CD14-positive monocyte (primary cell): ENCODE results near the gene KIFC3. TPM values are rescaled to one million over a fixed set of nuclear protein-coding genes. Genes with fewer than 3 reads are reported as not detected.

ENCODE experiments used
- DNase-seq, 3 donors: peaks; one replicate each; pipeline ENCODE4 v3.0.0-alpha.2; 2011 to 2022
- H2AFZ ChIP-seq: 2 replicates; pipeline ENCODE4 v1.6.0; 2012; ENCODE audit warnings: mild to moderate bottlenecking, low read depth, low read length, inconsistent platforms; ENCODE audit not compliant: insufficient read depth, poor library complexity, severe bottlenecking
- H3K27ac ChIP-seq, 2 donors: 1 replicate in 1 of 2; 2 replicates in 1 of 2; pipeline ENCODE4 v1.5.1; 2012 to 2013; ENCODE audit warnings: low read length in 2 of 2, control low read depth in 1 of 2, inconsistent platforms in 1 of 2, low read depth in 1 of 2, mild to moderate bottlenecking in 1 of 2
- H3K27me3 ChIP-seq, 2 donors: one replicate each; pipeline versions ENCODE4 v1.6.0 to v1.6.1; 2011 to 2013; ENCODE audit warnings: low read length in 2 of 2; ENCODE audit not compliant: control insufficient read depth in 2 of 2, insufficient read depth in 2 of 2
- H3K36me3 ChIP-seq, 2 donors: replicated peaks in 1 of 2; 1 replicate in 1 of 2; 2 replicates in 1 of 2; pipeline versions ENCODE4 v1.5.1 to v1.6.1; 2012 to 2013; ENCODE audit warnings: low read length in 2 of 2, control low read depth in 1 of 2, inconsistent platforms in 1 of 2, mild to moderate bottlenecking in 1 of 2; ENCODE audit not compliant: insufficient read depth in 2 of 2, control insufficient read depth in 1 of 2
- H3K4me1 ChIP-seq, 2 donors: 1 replicate in 1 of 2; 2 replicates in 1 of 2; pipeline versions ENCODE4 v1.5.1 to v1.6.1; 2012 to 2013; ENCODE audit warnings: low read length in 2 of 2, control low read depth in 1 of 2, inconsistent platforms in 1 of 2, mild to moderate bottlenecking in 1 of 2, moderate library complexity in 1 of 2; ENCODE audit not compliant: insufficient read depth in 2 of 2, control insufficient read depth in 1 of 2
- H3K4me2 ChIP-seq: replicated peaks from 2 replicates; pipeline ENCODE3; 2012; ENCODE audit warnings: low read length, moderate library complexity, mild to moderate bottlenecking; ENCODE audit not compliant: poor library complexity, severe bottlenecking; ENCODE audit errors: extremely low read depth
- H3K4me3 ChIP-seq, 3 experiments: fragments of 200-600 bp in 1 of 3; sonication (generic) in 1 of 3; replicated peaks in 1 of 3; 1 replicate in 2 of 3; 2 replicates in 1 of 3; pipeline ENCODE4 v1.5.1; 2011 to 2013; ENCODE audit warnings: low read length in 3 of 3, mild to moderate bottlenecking in 3 of 3, control low read depth in 2 of 3, low read depth in 2 of 3, inconsistent platforms in 1 of 3, moderate library complexity in 1 of 3
- H3K79me2 ChIP-seq: 2 replicates; pipeline ENCODE4 v1.6.0; 2012; ENCODE audit warnings: mild to moderate bottlenecking, control low read depth, inconsistent platforms, low read length, moderate library complexity; ENCODE audit not compliant: insufficient read depth
- H3K9ac ChIP-seq: 2 replicates; pipeline ENCODE4 v1.6.0; 2017; ENCODE audit warnings: low read length, mild to moderate bottlenecking; ENCODE audit not compliant: insufficient read depth, poor library complexity, severe bottlenecking
- H3K9me3 ChIP-seq, 2 donors: replicated peaks in 1 of 2; 1 replicate in 1 of 2; 2 replicates in 1 of 2; pipeline versions ENCODE4 v1.5.1 to v1.6.1; 2012 to 2013; ENCODE audit warnings: low read length in 2 of 2, control low read depth in 1 of 2; ENCODE audit not compliant: control insufficient read depth in 1 of 2, insufficient read depth in 1 of 2
- H4K20me1 ChIP-seq: 2 replicates; pipeline ENCODE4 v1.6.0; 2012; ENCODE audit warnings: mild to moderate bottlenecking, low read length, control low read depth, moderate library complexity; ENCODE audit not compliant: insufficient read depth
- H3K27ac Mint-ChIP-seq, 7 donors: one replicate each; pipeline ENCODE4 v1.8.0; 2020; ENCODE audit warnings: mild to moderate bottlenecking in 7 of 7, mixed read lengths in 7 of 7, moderate library complexity in 6 of 7, inconsistent platforms in 2 of 7
- H3K27me3 Mint-ChIP-seq, 3 donors: one replicate each; pipeline ENCODE4 v1.8.0; 2021 to 2022; ENCODE audit warnings: low read depth in 3 of 3, mild to moderate bottlenecking in 3 of 3, mixed read lengths in 3 of 3, moderate library complexity in 3 of 3, inconsistent platforms in 1 of 3
- H3K36me3 Mint-ChIP-seq, 2 donors: one replicate each; pipeline ENCODE4 v1.8.0; 2020; ENCODE audit warnings: mixed read lengths in 2 of 2, inconsistent platforms in 1 of 2, mild to moderate bottlenecking in 1 of 2
- H3K4me1 Mint-ChIP-seq: one replicate; pipeline ENCODE4 v1.8.0; 2020; ENCODE audit warnings: mild to moderate bottlenecking, mixed read lengths
- H3K4me3 Mint-ChIP-seq, 2 donors: one replicate each; pipeline ENCODE4 v1.8.0; 2020; ENCODE audit warnings: mild to moderate bottlenecking in 2 of 2, mixed read lengths in 2 of 2, moderate library complexity in 1 of 2
- H3K9me3 Mint-ChIP-seq, 7 donors: one replicate each; pipeline ENCODE4 v1.8.0; 2020 to 2022; ENCODE audit warnings: mixed read lengths in 7 of 7, mild to moderate bottlenecking in 6 of 7, moderate library complexity in 6 of 7, inconsistent platforms in 2 of 7
- WGBS: methylation state at CpG from one replicate; pipeline ENCODE4 v1.1.5; 2013; ENCODE audit warnings: missing lambda C conversion rate; ENCODE audit not compliant: insufficient coverage; 5-methylcytosine and 5-hydroxymethylcytosine counted together
- intact Hi-C, 2 donors: fragments of 100-400 bp; cut with micrococcal nuclease; formaldehyde crosslinking; loops; one replicate each; pipeline versions ENCODE4 v1.15.0 to v1.15.1; 2023
- polyA plus RNA-seq, 3 donors: library from polyadenylated mRNA; depleted of rRNA in 1 of 3; unstranded in 2 of 3; stranded (reverse) in 1 of 3; fragments of 300-500 nt in 2 of 3; fragments of >200 nt in 1 of 3; fragmentation: Illumina TruSeq in 2 of 3; gene quantifications; 1 replicate in 2 of 3; 2 replicates in 1 of 3; pipeline ENCODE4 v1.2.3, GENCODE V29; 2012 to 2021
- TF ChIP-seq, protein P1 (sequence below): fragments of 200-600 bp; IDR thresholded peaks from one replicate; pipeline ENCODE4 v1.8.0; 2022; ENCODE audit warnings: antibody characterized with exemption, mild to moderate bottlenecking

KIFC3 gene
- polyA plus RNA-seq, 3 donors: 0.24 to 1.7 TPM; not detected in 1

DNA sequence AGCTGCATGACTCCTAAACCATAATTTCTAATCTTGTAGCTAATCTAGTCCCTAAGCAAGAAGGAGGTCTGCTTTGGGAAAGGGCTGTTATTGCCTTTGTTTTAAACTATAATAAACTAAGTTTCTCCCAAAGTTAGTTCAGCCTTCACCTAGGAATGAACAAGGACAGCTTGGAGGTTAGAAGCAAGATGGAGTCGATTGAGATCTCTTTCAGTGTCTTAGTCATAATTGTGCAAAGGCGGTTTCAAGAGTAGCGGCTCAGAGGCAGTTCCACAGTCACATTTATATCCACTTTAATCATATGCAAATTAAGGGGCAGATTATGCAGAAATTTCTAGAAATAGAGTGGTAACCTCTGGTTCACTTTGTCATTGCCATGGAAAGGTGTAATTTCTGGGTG, 90.3 kb downstream of the KIFC3 start:
- H3K9ac ChIP-seq: no peak overlapping the region
- no peaks in the 10 kb centered on the region for H4K20me1 ChIP-seq
- no peak overlapping the region for H3K27ac Mint-ChIP-seq
- H3K9me3 Mint-ChIP-seq: peaks cover 0 to 4% (median 0%) of the 10 kb centered on the region in 7 donors
- no peaks in the 10 kb centered on the region for H3K27me3 ChIP-seq
- no peaks in the 10 kb centered on the region for H3K36me3 ChIP-seq
- no peak overlapping the region for H3K4me3 ChIP-seq
- TF ChIP-seq, protein P1, sequence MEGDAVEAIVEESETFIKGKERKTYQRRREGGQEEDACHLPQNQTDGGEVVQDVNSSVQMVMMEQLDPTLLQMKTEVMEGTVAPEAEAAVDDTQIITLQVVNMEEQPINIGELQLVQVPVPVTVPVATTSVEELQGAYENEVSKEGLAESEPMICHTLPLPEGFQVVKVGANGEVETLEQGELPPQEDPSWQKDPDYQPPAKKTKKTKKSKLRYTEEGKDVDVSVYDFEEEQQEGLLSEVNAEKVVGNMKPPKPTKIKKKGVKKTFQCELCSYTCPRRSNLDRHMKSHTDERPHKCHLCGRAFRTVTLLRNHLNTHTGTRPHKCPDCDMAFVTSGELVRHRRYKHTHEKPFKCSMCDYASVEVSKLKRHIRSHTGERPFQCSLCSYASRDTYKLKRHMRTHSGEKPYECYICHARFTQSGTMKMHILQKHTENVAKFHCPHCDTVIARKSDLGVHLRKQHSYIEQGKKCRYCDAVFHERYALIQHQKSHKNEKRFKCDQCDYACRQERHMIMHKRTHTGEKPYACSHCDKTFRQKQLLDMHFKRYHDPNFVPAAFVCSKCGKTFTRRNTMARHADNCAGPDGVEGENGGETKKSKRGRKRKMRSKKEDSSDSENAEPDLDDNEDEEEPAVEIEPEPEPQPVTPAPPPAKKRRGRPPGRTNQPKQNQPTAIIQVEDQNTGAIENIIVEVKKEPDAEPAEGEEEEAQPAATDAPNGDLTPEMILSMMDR: no peak
- intact Hi-C loops: loop anchor here in 1 of 2 donors (5.0 kb wide), 1 partner anchor 120 kb away; no protein-coding TSS in a partner anchor
- WGBS: no CpG with 5 or more reads among the region's 3 CpGs
- peaks cover 0 to 3% (median 0%) of the 10 kb centered on the region in 3 donors for H3K27me3 Mint-ChIP-seq
- no peaks in the 10 kb centered on the region for H3K9me3 ChIP-seq
- no peaks in the 10 kb centered on the region for H3K4me1 ChIP-seq
- no peak overlapping the region for H3K4me3 Mint-ChIP-seq
- no peaks in the 10 kb centered on the region for H3K36me3 Mint-ChIP-seq
- no peak overlapping the region for H2AFZ ChIP-seq
- no peaks in the 10 kb centered on the region for H3K79me2 ChIP-seq
- no peaks in the 10 kb centered on the region for H3K4me1 Mint-ChIP-seq
- H3K27ac ChIP-seq: no peak overlapping the region
- no peak overlapping the region for H3K4me2 ChIP-seq
- no peak for DNase-seq

DNA sequence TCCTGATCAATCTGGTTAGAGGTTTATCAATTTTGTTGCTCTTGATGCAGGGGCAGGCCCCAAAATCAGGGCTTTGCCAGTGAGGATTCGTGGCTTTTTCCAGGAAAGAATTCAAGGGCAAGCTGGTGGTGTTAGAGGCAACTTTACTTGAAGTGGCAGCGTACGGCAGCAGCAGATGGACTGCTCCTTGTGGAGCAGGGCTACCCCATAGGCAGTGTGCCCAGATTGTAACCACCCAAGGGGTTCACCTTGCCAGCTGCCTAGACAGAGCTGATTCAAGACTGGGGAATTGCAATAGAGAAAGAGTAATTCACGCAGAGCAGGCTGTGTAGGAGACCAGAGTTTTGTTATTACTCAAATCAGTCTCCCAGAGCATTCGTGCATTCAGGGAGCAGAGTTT, 90.9 kb downstream of the KIFC3 start:
- H3K27me3 ChIP-seq: no peaks in the 10 kb centered on the region
- TF ChIP-seq, protein P1: no peak

More for the DNA sequence above, 90.9 kb downstream of the KIFC3 start:
- DNase-seq: no peak
- H3K4me1 ChIP-seq: no peaks in the 10 kb centered on the region
- no peaks in the 10 kb centered on the region for H4K20me1 ChIP-seq
- no peak overlapping the region for H3K4me3 ChIP-seq
- no peaks in the 10 kb centered on the region for H3K4me1 Mint-ChIP-seq
- no peak overlapping the region for H3K9ac ChIP-seq
- H3K4me3 Mint-ChIP-seq: no peak overlapping the region
- H3K36me3 ChIP-seq: no peaks in the 10 kb centered on the region
- H3K27ac Mint-ChIP-seq: no peak overlapping the region
- 87% methylated on average over 5 of the region's 5 CpGs for WGBS
- peaks cover 0 to 3% (median 2%) of the 10 kb centered on the region in 3 donors for H3K27me3 Mint-ChIP-seq
- H3K9me3 ChIP-seq: no peaks in the 10 kb centered on the region
- no peak overlapping the region for H3K4me2 ChIP-seq
- H2AFZ ChIP-seq: no peak overlapping the region
- no peaks in the 10 kb centered on the region for H3K36me3 Mint-ChIP-seq
- no peak overlapping the region for H3K27ac ChIP-seq
- H3K9me3 Mint-ChIP-seq: peaks cover 0 to 4% (median 0%) of the 10 kb centered on the region in 7 donors
- intact Hi-C loops: loop anchor here in 1 of 2 donors (5.0 kb wide), 1 partner anchor 119 kb away; no protein-coding TSS in a partner anchor
- no peaks in the 10 kb centered on the region for H3K79me2 ChIP-seq
